Activated CD8-positive, alpha-beta memory T cell treated with anti-CD3 and anti-CD28 coated beads, Interleukin-2, amount 50 U/mL, for 4 hours (primary cell): ENCODE data around the gene HSPA8.
"Not testable (repeated sequence)": the region's sequence is repeated elsewhere in the genome, so short reads cannot be mapped to it uniquely, and the experiment has no call there.

Source experiments
- DNase-seq: peaks from one replicate; pipeline ENCODE4 v3.0.0-alpha.2; 2020

Gene HSPA8

DNA sequence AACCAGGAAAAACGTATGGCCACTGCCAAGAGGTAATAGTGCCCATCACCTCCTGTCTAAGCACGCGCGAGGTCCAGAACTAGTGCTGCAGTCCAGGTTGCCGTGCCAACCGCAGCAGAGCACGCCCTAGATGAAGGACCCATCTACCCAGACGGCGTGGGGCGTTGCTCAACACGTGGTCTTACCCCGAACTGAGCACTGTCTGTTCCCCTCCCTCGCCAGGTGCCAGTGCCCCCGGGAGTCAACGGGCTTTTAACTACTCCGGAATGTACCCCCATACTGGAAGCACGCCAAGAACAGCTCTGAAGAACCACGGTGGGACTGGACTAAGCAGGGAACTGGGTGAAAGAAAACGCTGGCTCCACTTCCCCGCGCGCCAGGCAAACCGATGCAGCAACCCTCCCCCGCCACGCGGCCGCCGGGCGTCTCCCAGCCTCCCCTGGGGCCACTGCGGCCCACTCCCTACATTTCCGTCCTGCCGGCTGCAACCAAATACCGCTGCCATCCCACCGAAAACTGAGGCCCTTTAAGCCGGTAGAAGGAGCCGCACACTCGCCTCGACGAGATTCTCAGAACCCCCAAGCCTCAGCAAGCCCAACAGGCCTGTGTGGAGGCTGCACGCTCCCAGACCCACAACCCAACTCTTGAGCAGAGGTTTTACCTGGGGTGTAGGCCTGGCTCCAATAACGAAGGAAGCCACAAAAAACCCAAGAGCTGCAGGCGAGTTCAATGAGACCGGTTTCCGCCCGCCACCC, at the start of gene HSPA8:
Gene HSPA8, minus strand, starts transcription at position 734 of the 755 bp plus-strand sequence. CDS start 812 bp downstream, outside the sequence.
- DNase-seq: peak; percentile 69

DNA sequence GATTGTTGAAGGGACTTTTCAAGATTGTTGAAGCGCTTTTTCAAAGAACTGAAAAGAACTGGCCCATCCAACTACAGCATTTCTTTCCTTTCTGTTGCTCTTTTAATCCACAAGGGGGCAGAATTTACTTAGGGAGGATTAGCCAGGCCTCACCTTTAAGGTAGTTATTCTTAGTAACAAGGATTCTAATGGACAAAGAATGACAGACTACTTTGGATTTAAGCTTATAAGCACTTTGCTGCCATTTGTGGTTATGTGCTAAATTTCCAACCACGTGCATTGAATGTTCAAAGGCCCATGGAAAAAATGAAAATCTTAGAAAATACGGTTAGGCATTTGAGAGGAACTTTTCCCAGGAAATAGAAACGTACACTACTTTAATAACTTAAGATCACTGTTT, 49.5 kb upstream of the HSPA8 start:
- no peak for DNase-seq

- no peak for DNase-seq
Measured at GRCh38 chr11:123110397-123110796, 48.5 kb upstream of the HSPA8 start.

DNA sequence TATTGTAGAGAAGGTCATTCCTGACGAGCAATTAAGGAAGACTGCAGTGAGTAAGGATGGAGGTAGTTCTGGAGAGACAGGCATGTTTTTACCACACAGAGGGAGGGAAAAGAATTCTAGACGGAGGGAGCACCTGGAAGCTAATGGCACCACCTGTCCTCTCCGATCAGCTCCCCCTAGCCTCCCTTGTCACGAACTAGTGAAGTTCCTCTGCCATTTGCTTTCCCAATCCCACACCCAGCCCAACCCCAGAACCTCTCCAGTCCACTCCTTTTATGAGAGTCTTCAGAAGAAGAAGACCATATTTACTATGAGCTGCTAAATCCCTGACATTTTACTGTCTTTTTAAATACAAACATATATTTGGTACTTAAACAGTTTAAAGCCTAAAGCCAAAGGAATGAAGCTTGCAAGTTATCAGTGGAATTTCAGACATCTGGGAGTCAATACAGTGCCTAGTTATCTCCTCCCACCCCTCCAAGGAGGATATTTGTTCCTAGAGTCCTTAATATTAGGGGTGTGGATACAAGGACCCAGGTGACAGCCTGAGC, 46.1 kb upstream of the HSPA8 start:
- DNase-seq: no peak

DNA sequence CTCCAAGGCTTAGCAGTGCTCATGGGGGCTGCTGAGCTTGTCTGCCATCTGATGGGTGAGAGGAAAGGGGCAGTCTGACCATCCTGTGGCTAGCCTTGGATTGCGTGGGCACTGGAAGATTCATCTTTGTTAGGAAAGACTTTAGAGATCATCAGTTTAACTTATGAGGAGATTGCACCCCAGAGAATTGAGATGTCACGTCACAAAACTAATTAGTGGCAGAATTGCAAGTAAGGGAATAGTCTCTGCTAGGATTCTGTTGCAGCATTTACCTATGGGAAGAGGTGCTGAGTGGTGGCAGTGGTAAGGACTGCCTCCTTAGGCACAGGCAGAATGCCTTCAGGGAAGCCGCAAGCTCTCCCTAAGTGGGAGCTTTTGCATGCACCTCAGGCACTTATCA, 42.8 kb upstream of the HSPA8 start:
- DNase-seq: no peak

DNA sequence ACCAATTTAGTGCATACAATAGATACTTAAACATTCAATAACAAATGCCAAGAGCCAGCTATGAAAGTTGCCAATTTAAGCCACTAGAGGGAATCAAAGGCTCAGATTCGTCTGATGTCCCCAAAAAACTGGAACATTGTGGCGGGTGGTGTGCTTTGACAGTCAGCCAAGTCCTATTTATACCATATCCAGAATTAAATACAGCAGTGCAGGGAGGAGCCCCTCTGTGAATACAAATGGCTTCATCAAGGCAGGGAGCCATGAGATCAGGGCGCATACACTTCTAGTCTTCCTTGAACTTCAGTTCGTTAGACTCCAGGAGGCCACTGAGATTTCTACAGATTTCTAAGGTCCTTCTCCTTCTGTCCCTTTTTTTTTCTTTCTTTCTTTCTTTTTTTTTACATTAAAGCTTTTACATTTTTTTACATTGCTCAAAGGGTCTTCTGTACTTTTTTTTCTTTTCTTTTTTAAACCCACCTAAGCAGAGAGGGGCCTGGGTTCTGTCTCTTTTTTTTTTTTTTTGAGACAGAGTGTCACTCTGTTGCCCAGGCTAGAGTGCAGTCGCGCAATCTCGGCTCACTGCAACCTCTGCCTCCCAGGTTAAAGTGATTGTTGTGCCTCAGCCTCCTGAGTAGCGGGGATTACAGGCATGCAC, 41.5 kb upstream of the HSPA8 start:
- no peak for DNase-seq

DNA sequence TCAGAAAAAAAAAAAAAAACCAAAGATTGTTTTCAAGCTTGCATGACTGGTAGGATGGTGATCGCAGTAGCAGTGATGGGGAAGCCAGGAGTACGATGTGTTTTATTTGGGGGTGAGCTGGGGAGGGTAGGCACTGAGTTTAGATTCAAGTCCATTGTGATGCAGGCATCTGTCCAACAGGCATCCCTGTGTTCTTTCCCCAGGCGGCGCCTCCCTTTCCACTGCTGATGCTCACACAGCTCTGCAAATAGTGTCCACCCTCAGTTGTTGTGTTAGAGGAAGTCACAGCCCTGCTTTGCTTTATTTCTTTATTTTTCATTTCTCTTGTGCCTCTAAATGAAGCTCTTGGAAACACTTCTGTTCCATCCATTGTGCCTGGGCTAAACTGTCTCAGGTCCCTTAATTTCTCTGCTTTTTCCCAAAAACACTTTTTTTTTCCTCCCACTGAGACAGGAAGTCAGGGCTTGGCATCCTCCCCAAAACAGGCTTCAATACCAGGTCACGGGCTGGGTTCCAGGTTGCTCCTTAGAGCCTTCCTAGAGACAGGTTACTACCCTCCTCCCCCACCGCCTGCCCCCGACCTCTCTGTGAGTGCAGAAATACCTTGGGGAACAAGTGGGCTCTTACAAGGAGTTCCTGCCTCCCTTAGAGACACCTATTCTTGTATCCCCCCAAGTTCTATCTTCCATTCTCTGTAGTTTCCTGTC, 38.6 kb upstream of the HSPA8 start:
- no peak for DNase-seq

DNA sequence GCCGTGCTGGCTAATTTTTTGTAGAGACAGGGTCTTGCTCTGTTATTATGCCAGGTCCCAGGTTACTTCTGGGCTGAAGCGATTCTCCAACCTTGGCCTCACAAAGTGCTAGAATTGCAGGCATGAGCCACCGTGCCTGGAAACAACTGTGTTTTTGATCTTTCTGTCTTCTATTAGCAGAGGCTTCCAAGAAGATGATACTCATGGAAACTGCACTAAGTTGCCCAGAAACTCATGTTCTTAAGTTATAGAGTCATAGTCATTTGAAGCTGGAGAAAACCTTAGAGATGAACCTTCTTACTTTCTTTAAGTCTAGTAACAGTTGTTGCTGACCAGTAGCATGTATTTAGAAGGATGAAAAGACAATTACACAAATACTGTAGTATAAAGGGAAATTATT, 37.1 kb upstream of the HSPA8 start:
- no peak for DNase-seq

- DNase-seq: no peak
Measured at GRCh38 chr11:123093739-123094138, 31.8 kb upstream of the HSPA8 start.

DNA sequence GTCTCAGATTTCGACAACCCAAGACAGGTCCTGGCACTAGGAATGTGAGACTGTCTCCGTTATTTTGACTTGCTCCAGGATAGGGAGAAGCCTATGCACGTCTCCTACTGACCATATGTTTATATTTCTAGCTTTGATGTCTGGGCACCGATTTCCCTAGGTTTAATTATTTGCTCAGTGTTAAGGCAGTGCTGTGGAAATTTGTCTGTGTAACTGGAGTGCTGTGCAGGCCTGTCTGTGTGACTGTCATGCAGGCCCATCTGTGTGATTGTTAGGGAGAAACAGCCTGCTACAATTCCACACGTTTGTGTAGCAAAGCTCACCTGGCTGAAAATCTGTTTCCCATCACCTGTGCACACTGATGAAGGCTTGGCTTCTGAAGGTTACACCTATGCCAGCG, 29.6 kb upstream of the HSPA8 start:
- no peak for DNase-seq

DNA sequence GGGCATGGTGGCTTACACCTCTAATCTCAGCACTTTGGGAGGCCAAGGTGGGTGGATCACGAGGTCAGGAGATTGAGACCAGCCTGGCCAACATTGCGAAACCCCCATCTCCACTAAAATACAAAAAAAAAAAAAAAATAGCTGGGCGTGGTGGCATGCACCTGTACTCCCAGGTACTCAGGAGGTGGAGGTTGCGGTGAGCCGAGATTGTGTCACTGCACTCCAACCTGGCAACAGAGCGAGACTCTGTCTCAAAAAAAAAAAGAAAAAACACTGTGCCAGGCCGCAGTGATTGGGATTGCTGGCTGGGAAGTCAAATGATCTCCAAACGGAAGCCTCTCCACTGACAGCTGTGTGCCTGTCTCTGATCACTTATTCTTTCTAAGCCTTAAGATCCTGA, 28.2 kb upstream of the HSPA8 start:
- not testable (repeated sequence) for DNase-seq

- not testable (repeated sequence) for DNase-seq
Measured at GRCh38 chr11:123088896-123089295, 27.0 kb upstream of the HSPA8 start.

DNA sequence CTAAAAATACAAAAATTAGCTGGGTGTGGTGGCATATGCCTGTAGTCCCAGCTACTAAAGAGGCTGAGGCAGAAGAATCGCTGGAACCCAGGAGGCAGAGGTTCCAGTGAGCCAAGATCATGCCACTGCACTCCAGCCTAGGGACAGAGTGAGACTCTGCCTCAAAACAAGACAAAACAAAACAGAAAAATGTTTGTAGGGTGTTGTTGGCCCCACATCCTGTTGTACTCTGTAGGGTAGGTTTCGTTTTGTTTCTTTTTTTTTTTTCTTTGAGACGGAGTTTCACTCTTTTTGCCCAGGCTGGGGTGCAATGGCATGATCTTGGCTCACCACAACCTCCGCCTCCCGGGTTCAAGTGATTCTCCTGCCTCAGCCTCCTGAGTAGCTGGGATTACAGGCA, 25.7 kb upstream of the HSPA8 start:
- DNase-seq: not testable (repeated sequence)

GRCh38 chr11:123086305-123086704, 24.4 kb upstream of the HSPA8 start:
- DNase-seq: no peak

GRCh38 chr11:123085497-123085896, 23.6 kb upstream of the HSPA8 start:
- no peak for DNase-seq

DNA sequence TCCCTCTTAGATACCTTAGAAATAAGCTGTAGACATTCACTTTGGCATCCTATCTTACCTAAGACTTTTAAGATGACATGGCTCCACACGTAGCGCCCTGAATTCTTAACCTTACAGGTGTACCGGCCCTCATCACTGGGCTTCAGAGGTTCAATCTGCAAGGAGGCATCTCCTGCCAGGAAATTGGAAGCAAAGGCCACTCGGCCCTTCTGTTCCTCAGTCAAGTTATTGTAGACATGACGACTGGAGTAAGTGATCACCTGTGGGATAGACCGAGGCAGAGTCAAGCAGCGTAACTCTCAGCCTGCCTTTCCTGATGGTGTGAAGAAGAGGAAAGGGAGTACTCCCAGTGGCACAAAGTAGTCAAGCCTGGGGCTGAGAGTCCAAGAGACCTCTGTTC, 22.5 kb upstream of the HSPA8 start:
- DNase-seq: no peak

DNA sequence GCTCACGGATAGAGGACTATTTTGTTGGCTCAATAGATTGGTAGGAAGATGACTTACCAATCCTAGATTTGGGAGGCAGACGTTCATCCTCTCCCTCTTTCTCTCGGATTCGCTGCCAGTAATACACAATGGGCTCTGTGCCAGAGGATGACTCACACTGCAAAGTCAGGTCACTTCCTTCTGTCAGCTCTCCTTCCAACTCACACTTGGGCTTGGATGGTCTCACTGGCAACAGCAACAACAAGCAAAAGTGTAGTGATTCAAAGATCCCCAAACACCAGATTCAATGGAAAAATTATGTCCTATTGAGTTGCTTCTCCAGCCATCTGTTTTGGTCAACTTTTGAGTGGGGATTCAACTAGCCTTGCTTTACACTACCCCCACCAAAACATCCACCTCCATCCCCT, 21.7 kb upstream of the HSPA8 start:
- DNase-seq: peak; percentile 55

GRCh38 chr11:123082977-123083376, 21.0 kb upstream of the HSPA8 start:
- DNase-seq: no peak

- DNase-seq: no peak
Measured at GRCh38 chr11:123080015-123080414, 18.1 kb upstream of the HSPA8 start.

- DNase-seq: no peak
Measured at GRCh38 chr11:123076484-123076883, 14.5 kb upstream of the HSPA8 start.

- no peak for DNase-seq
Measured at GRCh38 chr11:123073343-123074057, 11.6 kb upstream of the HSPA8 start.

DNA sequence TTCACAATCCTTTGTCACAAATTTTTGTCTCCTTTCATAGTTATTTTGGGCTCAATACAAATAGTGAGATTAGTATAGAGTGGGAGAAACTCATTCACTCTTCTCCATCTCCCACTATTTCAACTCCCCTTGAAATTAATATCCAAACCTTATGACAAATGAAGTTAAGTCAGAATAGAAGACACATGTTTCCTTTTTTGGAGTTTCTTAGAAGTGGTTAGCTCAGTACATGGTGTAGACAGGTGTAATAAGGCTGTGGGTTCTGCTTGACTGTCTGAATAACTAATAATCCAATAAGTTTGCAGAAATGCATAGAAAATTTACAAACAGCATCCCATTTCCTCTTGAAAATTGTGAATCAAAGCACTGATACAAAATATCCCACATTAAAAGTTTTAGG, 10.8 kb upstream of the HSPA8 start:
- DNase-seq: no peak

DNA sequence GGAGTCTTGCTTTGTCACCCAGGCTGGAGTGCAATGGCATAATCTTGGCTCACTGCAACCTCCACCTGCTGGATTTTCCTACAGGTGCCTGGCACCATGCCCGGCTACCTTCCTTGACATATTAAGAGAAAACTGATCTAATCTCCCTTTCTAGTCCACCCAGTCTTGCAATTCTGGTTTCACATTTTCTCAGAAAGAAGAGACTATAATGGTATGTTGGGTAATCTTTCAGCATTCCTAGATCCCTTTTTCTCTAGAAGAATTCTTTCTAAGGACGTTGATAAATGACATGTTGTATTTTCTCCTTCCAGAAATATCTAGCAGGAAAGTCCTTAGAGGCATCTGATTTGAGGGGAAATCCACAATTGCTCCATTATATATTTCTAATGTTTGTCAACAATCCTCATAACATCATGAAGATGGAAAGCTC, 10.4 kb upstream of the HSPA8 start:
- no peak for DNase-seq
